Fibroblast of skin of left biceps (primary cell): ENCODE results near the gene GPATCH11.

ENCODE experiments used
- DNase-seq, 2 experiments: peaks; one replicate each; pipeline ENCODE4 v3.0.0-alpha.2; 2013; ENCODE audit warnings: low read depth in 2 of 2

Gene GPATCH11

DNA sequence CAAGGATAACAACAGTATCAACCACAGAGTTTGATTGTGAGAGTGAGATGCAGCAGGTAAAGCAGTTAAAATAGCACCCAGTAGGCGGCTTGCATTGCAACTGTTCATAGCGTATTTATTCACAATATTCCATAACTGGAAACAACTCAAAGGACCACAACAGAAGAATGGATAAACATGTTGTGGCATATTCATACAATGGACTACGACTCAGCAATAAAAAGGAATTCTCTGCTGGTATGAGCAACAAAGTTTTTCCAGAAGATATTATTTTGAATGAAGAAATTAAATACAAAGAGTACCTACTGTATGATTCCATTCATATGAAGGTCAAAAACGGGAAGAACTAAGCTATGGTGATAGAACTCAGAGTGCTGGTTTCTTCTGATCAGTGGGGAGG is 25.2 kb downstream of the GPATCH11 start:
- DNase-seq = no peak

DNA sequence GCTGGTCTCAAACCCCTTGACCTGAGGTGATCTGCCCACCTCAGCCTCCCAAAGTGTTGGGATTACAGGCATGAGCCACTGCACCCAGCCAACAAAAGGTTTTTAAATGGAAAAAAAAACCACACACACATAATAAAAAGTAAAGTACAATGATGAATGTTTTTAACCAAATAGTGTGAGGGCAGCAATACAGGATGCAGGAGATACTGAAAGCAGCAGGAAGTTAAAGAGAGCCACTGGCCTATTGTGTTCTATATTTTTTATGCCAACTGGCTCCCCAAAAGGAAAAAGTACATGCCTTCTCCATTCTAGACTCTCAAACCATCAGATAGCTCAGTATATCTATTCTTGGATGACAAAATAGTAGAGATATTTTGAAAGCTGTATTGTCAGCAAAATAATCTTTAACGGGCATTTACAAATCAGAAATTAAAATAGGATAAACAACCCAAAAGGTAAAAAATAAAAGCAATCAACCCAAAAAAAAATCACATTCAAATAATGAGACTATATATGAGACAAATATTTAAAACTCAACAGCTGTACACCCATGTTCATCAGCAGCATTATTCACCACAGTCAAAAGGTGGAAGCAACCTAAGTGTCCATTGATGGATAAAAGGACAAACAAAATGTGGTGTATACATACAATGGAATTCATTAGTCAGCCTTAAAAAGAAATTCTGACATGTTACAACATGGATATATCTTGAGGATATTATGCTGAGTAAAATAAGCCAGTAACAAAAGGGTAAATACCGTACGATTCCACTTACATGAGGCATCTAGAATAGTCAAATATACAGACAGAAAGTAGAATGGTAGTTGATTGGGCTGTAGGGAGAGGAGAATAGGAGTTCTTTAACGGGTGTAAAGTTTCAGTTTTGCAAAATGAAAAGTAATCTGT is 26.2 kb downstream of the GPATCH11 start:
- no peak for DNase-seq

DNA sequence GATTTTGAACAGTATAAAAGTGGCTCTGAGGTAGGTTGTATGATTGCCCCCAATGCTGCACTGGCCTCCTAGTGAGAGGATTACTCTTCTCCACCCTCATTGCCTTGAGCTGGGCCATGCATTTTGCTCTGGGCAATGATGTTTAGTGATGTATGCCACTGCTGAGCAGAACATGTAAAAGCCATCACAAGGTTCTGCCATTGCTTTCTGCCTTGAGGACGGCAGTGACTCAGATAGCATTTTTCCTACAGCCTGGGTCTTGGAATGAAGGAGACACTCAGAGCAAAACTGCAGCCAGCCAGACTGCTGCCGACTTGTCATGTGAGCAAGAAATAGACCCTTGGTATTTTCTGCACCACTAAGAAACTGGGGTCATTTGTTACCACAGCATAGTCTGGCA is 27.6 kb downstream of the GPATCH11 start:
- DNase-seq = no peak

DNA sequence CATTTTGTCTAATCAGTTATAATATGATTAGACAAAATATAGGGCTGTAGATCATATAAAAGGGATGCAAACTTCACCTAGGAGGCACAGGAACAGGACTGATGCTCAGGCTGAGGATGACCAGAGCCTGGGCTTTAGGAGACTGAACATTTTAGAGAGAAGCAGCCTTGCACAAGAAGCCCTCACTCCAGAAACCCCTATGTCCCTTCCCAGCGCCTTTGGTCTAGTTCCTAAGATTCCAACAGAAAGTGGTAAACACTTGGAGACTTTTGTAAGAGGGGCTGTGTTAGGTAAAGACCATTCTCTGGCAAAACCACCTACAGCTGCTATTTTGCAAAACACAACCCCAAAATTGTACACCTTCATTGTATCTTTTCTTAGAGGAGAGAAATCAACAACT is 33.2 kb downstream of the GPATCH11 start:
- DNase-seq = no peak

DNA sequence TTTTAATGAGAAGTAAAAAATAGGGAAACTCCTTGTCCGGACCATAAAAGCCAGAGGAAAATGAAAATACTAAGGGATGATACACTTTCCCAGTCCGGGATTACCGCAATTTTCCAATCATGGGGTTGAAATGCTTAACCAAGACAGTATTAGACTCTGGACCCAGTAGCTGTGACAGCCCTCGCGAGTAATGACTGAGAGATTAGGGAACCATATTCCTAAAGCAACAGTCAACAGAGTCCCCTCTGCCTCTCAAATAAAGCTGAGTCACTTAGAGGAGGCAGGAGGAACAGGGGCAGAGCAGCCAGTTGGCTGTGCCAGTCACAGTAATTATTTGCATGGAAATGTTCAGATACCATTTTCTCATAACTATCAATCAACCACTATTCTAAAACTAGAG is 34.8 kb downstream of the GPATCH11 start:
- DNase-seq = no peak

DNA sequence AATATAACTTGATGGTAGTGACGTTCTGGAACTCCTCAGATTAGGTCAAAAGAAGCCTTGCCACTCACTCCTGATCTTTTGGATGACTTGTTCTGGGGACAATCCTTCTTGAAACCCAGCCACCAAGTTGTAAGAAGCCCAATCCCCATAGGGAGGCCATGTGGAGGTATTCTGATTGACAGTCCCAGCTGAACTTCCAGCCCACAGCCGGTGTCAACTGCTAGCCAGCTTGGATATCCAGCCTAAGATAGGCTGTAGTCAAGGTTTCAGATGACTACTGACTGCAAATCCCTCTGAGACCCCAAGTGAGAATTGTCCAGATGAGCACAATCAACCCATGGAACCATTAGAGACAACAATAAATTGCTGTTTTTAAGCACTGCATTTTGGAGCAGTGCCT is 41.1 kb downstream of the GPATCH11 start:
- DNase-seq = no peak

DNA sequence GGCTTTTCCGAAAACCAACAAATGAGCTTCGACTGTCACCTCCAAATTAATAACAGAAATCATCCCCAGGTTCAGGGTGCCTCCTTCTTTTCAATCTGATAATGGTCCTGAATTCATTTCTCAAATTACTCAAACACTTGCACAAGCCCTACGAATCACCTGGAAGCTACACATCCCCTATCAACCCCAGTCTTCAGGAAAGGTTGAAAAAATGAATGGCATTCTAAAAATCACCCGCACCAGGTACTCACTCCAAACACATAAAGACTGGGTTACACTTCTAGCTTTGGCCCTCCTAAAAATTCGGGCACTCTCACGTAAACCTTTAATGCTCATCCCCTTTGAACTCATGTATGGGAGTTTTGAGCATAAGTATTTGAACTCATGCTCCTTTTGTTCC is 48.6 kb downstream of the GPATCH11 start:
- DNase-seq = no peak

DNA sequence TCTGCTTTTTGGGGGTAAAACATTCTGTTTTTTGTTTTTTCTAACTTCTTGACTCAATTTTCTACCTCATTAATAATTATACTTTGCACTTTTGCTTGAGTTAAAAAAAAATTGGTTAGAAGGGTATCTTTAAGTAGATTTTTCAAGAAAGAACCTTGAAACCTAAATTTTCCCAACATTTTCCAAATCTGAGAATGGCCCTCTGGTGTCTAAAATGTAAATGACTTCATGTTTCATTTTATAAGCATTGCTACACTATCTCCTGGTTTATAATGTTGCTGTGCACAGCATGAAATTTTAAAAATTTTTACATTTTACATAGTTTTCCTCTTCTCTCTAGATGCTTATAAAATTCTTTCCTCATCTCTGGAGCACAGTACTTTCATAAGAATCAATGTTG is 58.2 kb downstream of the GPATCH11 start:
- no peak for DNase-seq

DNA sequence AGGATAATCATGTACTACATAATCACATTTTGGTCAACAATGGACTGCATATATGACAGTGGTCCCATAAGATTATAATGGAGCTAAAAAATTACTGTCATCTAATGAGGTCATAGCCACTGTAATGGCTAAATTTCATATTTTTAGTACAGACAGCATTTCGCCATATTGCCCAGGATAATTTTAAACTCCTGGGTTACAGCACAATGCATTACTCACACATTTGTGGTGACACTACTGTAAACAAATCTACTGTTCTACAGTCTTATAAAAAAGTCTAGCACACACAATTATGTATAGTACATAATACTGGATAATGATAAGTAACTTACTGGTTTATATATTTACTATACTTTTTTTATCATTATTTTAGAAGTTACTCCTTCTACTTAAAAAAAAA is 59.7 kb downstream of the GPATCH11 start:
- no peak for DNase-seq

DNA sequence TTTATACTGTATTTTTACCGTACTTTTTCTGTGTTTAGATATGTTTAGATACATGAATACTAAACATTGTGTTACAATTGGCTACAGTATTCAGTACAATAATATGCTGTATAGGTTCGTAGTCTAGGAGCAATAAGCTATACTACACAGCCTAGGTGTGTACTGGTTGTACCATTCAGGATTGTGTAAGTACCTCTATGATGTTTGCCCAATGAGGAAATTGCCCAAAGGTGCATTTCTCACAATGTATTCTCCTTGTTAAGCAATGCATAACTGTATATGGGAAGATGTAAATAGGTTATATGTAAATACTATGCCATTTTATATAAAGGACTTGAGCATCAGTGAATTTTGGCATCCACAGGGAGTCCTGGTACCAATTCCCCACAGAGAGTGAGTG is 61.7 kb downstream of the GPATCH11 start:
- no peak for DNase-seq

DNA sequence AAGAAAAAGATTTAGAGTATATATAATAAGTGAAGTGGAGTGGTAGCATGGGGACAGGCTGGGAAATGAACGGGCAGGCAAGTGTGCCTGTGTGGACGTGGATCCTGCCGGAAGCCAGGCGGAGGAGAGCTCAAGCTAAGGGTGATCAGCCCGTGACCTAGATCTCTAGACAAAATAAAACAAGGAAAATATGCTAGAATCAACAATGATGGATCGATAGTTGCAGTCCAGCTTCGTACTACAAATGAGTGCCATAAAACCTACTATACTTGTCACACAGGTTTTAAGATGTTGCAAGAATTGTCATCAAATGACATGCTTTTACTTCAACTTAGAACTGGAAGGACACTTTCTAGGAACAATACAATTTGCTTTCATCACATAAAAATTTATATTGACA is 64.0 kb downstream of the GPATCH11 start:
- no peak for DNase-seq
